Gastroesophageal sphincter (tissue), 3 donors: Measurements from ENCODE around the gene LENG8.

Experiments used
- CTCF ChIP-seq, 4 experiments: fragments of 200-600 bp in 2 of 4; fragments of 450-650 bp in 2 of 4; sonication (generic) in 1 of 4; IDR thresholded peaks; one replicate each; pipeline ENCODE4 v1.5.1; 2017 to 2019; ENCODE audit warnings: antibody characterized with exemption in 4 of 4, mild to moderate bottlenecking in 2 of 4, moderate library complexity in 2 of 4
- POLR2A ChIP-seq, 2 donors: fragments of 450-650 bp; IDR thresholded peaks; one replicate each; pipeline ENCODE4 v1.6.1; 2017; ENCODE audit warnings: antibody characterized with exemption in 2 of 2, mild to moderate bottlenecking in 2 of 2, moderate library complexity in 1 of 2
- POLR2AphosphoS5 ChIP-seq: sonication (generic); formaldehyde crosslinking; IDR thresholded peaks from one replicate; pipeline ENCODE4 v1.6.1; 2017; ENCODE audit warnings: antibody characterized with exemption

GRCh38 chr19:54448040-54448773, 792 bp upstream of the LENG8 start:
- TF ChIP-seq CTCF (IDR thresholded peaks at IDR 0.05) (no peak), POLR2A (IDR thresholded peaks at IDR 0.05) (no peak), POLR2AphosphoS5 (peak; percentile 38)
